ENCODE measurements around the gene PSME1.

PSME1 gene

DNA sequence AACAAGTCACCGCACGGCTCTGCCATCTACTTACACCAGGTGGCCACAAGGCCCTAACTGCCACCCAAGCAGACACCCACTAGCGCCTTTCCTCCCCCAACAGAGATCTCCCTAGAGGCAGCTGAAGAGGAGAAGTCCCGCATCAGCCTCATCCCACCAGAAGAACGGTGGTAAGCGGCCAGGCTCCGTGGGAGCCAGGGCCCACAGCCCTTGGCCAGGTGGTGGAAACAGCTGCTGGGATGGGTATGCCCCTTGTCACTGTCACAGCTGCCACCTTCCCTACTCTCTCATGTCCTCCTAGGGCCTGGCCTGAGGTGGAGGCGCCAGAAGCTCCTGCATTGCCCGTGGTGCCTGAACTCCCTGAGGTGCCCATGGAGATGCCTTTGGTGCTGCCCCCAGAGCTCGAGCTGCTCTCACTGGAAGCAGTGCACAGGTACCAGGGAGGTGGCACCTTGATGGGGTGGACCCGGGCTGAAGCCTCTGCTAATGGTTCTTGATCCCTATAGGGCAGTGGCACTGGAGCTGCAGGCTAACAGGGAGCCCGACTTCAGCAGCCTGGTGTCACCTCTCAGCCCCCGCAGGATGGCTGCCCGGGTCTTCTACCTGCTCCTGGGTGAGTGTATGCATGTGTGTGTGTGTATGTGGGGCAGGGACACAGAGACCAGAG is 43.4 kb downstream of the PSME1 start:
- no peaks in the 10 kb centered on the region for H3K27me3 ChIP-seq (ENCODE audit: insufficient read depth, poor library complexity, severe bottlenecking)
- no peak overlapping the region for H3K4me3 ChIP-seq (replicated peaks; ENCODE audit: insufficient read depth, low read length)
- no peak overlapping the region for H3K27ac ChIP-seq (replicated peaks)
- no peak for TF ChIP-seq POLR2AphosphoS5 (IDR thresholded peaks at IDR 0.05; ENCODE audit: low read depth)
- no peak for TF ChIP-seq CTCF (IDR thresholded peaks at IDR 0.05; ENCODE audit: insufficient read depth, low read length)
- TF ChIP-seq, protein P1, sequence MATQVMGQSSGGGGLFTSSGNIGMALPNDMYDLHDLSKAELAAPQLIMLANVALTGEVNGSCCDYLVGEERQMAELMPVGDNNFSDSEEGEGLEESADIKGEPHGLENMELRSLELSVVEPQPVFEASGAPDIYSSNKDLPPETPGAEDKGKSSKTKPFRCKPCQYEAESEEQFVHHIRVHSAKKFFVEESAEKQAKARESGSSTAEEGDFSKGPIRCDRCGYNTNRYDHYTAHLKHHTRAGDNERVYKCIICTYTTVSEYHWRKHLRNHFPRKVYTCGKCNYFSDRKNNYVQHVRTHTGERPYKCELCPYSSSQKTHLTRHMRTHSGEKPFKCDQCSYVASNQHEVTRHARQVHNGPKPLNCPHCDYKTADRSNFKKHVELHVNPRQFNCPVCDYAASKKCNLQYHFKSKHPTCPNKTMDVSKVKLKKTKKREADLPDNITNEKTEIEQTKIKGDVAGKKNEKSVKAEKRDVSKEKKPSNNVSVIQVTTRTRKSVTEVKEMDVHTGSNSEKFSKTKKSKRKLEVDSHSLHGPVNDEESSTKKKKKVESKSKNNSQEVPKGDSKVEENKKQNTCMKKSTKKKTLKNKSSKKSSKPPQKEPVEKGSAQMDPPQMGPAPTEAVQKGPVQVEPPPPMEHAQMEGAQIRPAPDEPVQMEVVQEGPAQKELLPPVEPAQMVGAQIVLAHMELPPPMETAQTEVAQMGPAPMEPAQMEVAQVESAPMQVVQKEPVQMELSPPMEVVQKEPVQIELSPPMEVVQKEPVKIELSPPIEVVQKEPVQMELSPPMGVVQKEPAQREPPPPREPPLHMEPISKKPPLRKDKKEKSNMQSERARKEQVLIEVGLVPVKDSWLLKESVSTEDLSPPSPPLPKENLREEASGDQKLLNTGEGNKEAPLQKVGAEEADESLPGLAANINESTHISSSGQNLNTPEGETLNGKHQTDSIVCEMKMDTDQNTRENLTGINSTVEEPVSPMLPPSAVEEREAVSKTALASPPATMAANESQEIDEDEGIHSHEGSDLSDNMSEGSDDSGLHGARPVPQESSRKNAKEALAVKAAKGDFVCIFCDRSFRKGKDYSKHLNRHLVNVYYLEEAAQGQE (IDR thresholded peaks at IDR 0.05; ENCODE audit: insufficient replicate concordance, low read depth) = no peak
- no peak for TF ChIP-seq GABPA (IDR thresholded peaks at IDR 0.05; ENCODE audit: low read depth)
- TF ChIP-seq SPI1 (IDR thresholded peaks at IDR 0.05; ENCODE audit: borderline replicate concordance, low read depth) = no peak
- DNase-seq (ENCODE audit: low read depth in 1 of 2, low spot score in 1 of 2) = no peak

DNA sequence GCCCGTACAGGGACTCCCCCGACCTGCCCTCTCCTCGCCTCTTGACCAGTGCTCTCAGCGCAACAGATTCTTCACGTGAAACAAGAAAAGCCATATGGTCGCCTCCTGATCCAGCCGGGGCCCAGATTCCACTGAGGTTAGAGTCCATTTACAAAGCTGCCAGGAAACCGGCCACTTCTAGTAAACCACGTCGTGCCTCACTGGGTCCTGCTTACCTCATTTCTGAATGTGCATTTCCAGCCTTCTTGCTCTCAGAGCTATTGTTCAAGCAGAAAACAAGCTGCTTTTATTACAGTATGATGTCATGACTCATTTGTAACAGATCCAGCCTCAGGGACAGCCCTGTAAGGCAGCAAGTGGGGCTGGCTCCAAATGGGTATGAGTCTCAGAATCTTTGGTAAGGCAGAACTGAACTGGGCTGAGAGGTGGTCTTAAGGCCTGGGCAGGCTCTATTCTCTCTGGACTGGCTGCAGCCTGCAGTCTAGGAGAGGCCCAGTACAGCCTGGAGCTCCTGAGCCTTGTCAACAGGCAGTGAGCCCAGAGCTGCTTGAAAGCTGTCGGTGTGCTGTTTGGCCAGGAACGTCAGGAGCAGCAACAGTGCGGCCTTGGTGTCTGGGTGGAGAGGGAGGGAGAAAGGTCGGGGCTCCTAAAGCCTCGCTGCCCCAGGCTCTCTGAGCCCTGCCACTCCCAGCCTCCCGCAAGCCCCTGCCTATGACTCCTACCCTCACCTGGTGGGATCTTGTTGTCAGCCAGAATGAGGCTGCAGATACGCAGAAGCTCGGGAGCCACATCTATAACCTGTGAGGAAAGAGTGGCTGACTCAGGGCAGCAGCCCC is 44.2 kb downstream of the PSME1 start:
- Histone ChIP-seq H3K27ac (replicated peaks) (no peak overlapping the region), H3K27me3 (ENCODE audit: insufficient read depth, poor library complexity, severe bottlenecking) (no peaks in the 10 kb centered on the region), H3K4me3 (replicated peaks; ENCODE audit: insufficient read depth, low read length) (no peak overlapping the region)
- DNase-seq (ENCODE audit: low read depth in 1 of 2, low spot score in 1 of 2) = no peak
- TF ChIP-seq GABPA (IDR thresholded peaks at IDR 0.05; ENCODE audit: low read depth) (no peak), SPI1 (IDR thresholded peaks at IDR 0.05; ENCODE audit: borderline replicate concordance, low read depth) (no peak), POLR2AphosphoS5 (IDR thresholded peaks at IDR 0.05; ENCODE audit: low read depth) (no peak), CTCF (IDR thresholded peaks at IDR 0.05; ENCODE audit: insufficient read depth, low read length) (no peak)
- TF ChIP-seq, protein P1 (IDR thresholded peaks at IDR 0.05; ENCODE audit: insufficient replicate concordance, low read depth) = no peak

DNA sequence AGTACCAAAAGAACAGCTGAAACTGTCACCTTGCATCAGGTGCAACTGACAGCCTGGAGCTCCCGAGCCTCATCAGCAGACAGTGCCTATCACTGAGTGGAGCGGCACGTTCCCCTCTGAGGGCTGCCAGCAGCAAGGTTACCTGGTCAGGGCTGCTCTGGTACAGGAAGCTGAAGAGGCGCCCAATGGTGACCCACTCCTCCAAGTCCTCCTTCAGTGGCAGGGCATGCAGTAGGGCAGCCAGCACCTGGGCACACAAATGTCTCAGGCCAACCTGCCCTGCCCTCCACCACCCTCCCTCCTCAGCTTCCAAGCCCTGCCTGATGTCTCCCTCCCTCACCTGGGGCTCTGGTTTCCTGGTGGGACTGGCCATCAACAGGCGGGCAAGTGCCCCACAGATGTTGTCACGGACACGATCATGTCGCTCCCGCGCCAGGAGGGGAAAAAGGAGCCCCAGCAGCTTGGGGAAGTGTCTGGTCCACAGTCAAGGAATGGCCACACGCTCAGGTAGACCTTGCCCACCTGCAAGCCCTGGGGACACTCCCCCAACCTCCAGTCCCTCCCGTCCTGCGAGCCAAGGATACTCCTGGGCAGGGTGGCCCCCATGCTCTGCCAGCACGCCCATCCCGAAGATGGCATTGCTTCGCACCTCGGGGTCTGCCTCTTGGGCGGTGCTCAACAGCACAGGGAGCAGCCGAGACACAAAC is 45.5 kb downstream of the PSME1 start:
- H3K27me3 ChIP-seq (ENCODE audit: insufficient read depth, poor library complexity, severe bottlenecking) = no peaks in the 10 kb centered on the region
- no peak overlapping the region for H3K4me3 ChIP-seq (replicated peaks; ENCODE audit: insufficient read depth, low read length)
- TF ChIP-seq GABPA (IDR thresholded peaks at IDR 0.05; ENCODE audit: low read depth) (no peak), POLR2AphosphoS5 (IDR thresholded peaks at IDR 0.05; ENCODE audit: low read depth) (no peak), SPI1 (IDR thresholded peaks at IDR 0.05; ENCODE audit: borderline replicate concordance, low read depth) (no peak), CTCF (IDR thresholded peaks at IDR 0.05; ENCODE audit: insufficient read depth, low read length) (no peak)
- TF ChIP-seq, protein P1 (IDR thresholded peaks at IDR 0.05; ENCODE audit: insufficient replicate concordance, low read depth) = no peak
- DNase-seq (ENCODE audit: low read depth in 1 of 2, low spot score in 1 of 2) = no peak
- no peak overlapping the region for H3K27ac ChIP-seq (replicated peaks)
